HepG2 (cell line): Measurements from ENCODE around the gene MLLT10.
"Not testable (repeated sequence)": the region's sequence is repeated elsewhere in the genome, so short reads cannot be mapped to it uniquely, and the experiment has no call there.

Source experiments
- ARNTL ChIP-seq: sonication (generic); formaldehyde crosslinking; IDR thresholded peaks from 2 replicates; pipeline ENCODE4 v1.4.0; 2020; ENCODE audit warnings: mild to moderate bottlenecking, missing genetic modification reagents
- CREM ChIP-seq, 2 experiments: sonication (generic) in 1 of 2; formaldehyde crosslinking in 1 of 2; IDR thresholded peaks; 2 replicates each; pipeline versions ENCODE4 v1.4.0 to v1.6.1; 2016 to 2020; ENCODE audit warnings: antibody characterized with exemption in 1 of 2, mild to moderate bottlenecking in 1 of 2, missing genetic modification reagents in 1 of 2
- CTCF ChIP-seq: sonication (generic); formaldehyde crosslinking; IDR thresholded peaks from 2 replicates; pipeline ENCODE4 v1.5.0; 2020; ENCODE audit warnings: mild to moderate bottlenecking, missing genetic modification reagents, moderate library complexity
- KAT7 ChIP-seq: IDR thresholded peaks from 2 replicates; pipeline ENCODE4 v1.6.1; 2018; ENCODE audit warnings: borderline replicate concordance, missing compliant biosample characterization
- NFYC ChIP-seq: IDR thresholded peaks from 2 replicates; pipeline ENCODE4 v1.6.1; 2016; ENCODE audit warnings: missing genetic modification reagents, missing compliant biosample characterization
- POLR2AphosphoS5 ChIP-seq: IDR thresholded peaks from 2 replicates; pipeline ENCODE4 v1.6.1; 2012; ENCODE audit warnings: low read depth, low read length
- STAG1 ChIP-seq: sonication (generic); formaldehyde crosslinking; IDR thresholded peaks from 2 replicates; pipeline ENCODE4 v1.4.0; 2020; ENCODE audit warnings: missing genetic modification reagents
- ZNF569 ChIP-seq: sonication (generic); formaldehyde crosslinking; IDR thresholded peaks from 2 replicates; pipeline ENCODE4 v1.5.0; 2020; ENCODE audit warnings: mild to moderate bottlenecking, missing genetic modification reagents, moderate library complexity, borderline replicate concordance

GRCh38 chr10:21628645-21629044 is 94.6 kb downstream of the MLLT10 start:
- not testable (repeated sequence) for TF ChIP-seq KAT7 (CRISPR knock-in tag); ZNF569 (CRISPR knock-in tag); NFYC (CRISPR knock-in tag); POLR2AphosphoS5; CREM (IDR thresholded peaks at IDR 0.05); CREM (CRISPR knock-in tag; IDR thresholded peaks at IDR 0.05); ARNTL; CTCF; STAG1
